Keratinocyte (primary cell): ENCODE results near the gene LRRC7. TPM values are rescaled to one million over a fixed set of nuclear protein-coding genes. Genes with fewer than 3 reads are reported as not detected.

Experiments used
- DNase-seq: peaks from one replicate; pipeline ENCODE4 v3.0.0-alpha.2; 2011; ENCODE audit warnings: low read depth, missing footprints, low spot score
- FAIRE-seq: peaks from 2 replicates; lab custom pipeline; 2011; peaks lifted over from hg19 to GRCh38; lab: Jason Lieb, UNC
- H2AFZ ChIP-seq: 2 replicates; pipeline ENCODE4 v1.6.0; 2012; ENCODE audit warnings: low read length, control low read depth, inconsistent platforms; ENCODE audit not compliant: control insufficient read depth
- H3K27ac ChIP-seq: 2 replicates; pipeline ENCODE4 v1.5.1; 2011; ENCODE audit warnings: low read length; ENCODE audit not compliant: control insufficient read depth, insufficient read depth
- H3K27me3 ChIP-seq: 3 replicates; pipeline ENCODE4 v1.6.0; 2011; ENCODE audit warnings: low read length; ENCODE audit not compliant: control insufficient read depth, insufficient read depth; ENCODE audit errors: extremely low read depth
- H3K36me3 ChIP-seq, 2 experiments: 2 replicates in 1 of 2; 3 replicates in 1 of 2; pipeline ENCODE4 v1.5.1; 2011; ENCODE audit warnings: low read length in 2 of 2, mild to moderate bottlenecking in 1 of 2; ENCODE audit not compliant: control insufficient read depth in 2 of 2, insufficient read depth in 2 of 2; ENCODE audit errors: extremely low read depth in 1 of 2
- H3K4me1 ChIP-seq: 3 replicates; pipeline ENCODE4 v1.5.1; 2011; ENCODE audit warnings: low read length; ENCODE audit not compliant: control insufficient read depth, insufficient read depth; ENCODE audit errors: extremely low read depth
- H3K4me2 ChIP-seq: 3 replicates; pipeline ENCODE4 v1.6.0; 2011; ENCODE audit warnings: low read depth, low read length; ENCODE audit not compliant: control insufficient read depth, insufficient read depth; ENCODE audit errors: extremely low read depth
- H3K4me3 ChIP-seq, 3 experiments: fragments of 200-600 bp in 1 of 3; sonication (generic) in 1 of 3; 2 replicates in 2 of 3; 3 replicates in 1 of 3; pipeline ENCODE4 v1.5.1; 2011 to 2016; ENCODE audit warnings: low read length in 3 of 3, mild to moderate bottlenecking in 3 of 3, control low read depth in 2 of 3, inconsistent platforms in 1 of 3, low read depth in 1 of 3, mixed read lengths in 1 of 3, mixed run types in 1 of 3, moderate library complexity in 1 of 3; ENCODE audit not compliant: control insufficient read depth in 2 of 3, insufficient read depth in 2 of 3; ENCODE audit errors: extremely low read depth in 1 of 3
- H3K79me2 ChIP-seq: 2 replicates; pipeline ENCODE4 v1.6.0; 2012; ENCODE audit warnings: low read length; ENCODE audit not compliant: control insufficient read depth, insufficient read depth
- H3K9ac ChIP-seq: 3 replicates; pipeline ENCODE4 v1.6.0; 2011; ENCODE audit warnings: low read length; ENCODE audit not compliant: control insufficient read depth, insufficient read depth; ENCODE audit errors: extremely low read depth
- H3K9me1 ChIP-seq: 3 replicates; pipeline ENCODE4 v1.6.0; 2011; ENCODE audit warnings: low read length; ENCODE audit not compliant: control insufficient read depth, insufficient read depth; ENCODE audit errors: extremely low read depth
- H3K9me3 ChIP-seq: 2 replicates; pipeline ENCODE4 v1.5.1; 2012; ENCODE audit warnings: low read depth, low read length; ENCODE audit not compliant: control insufficient read depth
- H4K20me1 ChIP-seq: 3 replicates; pipeline ENCODE4 v1.6.0; 2011; ENCODE audit warnings: low read length; ENCODE audit not compliant: control insufficient read depth, insufficient read depth; ENCODE audit errors: extremely low read depth
- EZH2 ChIP-seq: IDR thresholded peaks from one replicate; pipeline ENCODE4 v1.6.1; 2012; ENCODE audit warnings: inconsistent platforms, mild to moderate bottlenecking, low read length, moderate library complexity
- dilution Hi-C: fragments of 300-500 bp; cut with MboI; formaldehyde crosslinking; loops from one replicate; pipeline ENCODE4 v1.7.0; 2020; ENCODE audit warnings: low sequenced_read_pairs; ENCODE audit not compliant: extremely low pct_ligation_motif_present
- polyA plus RNA-seq, 5 experiments: library from polyadenylated mRNA; depleted of rRNA in 3 of 5; stranded (reverse) in 3 of 5; stranded (forward) in 1 of 5; unstranded in 1 of 5; fragments of >200 nt; gene quantifications; 1 replicate in 1 of 5; 2 replicates in 3 of 5; 3 replicates in 1 of 5; pipeline versions ENCODE4 v1.2.1 to v1.2.3, GENCODE V29; 2011 to 2012; ENCODE audit warnings: missing spikeins in 2 of 5, low read depth in 1 of 5, low replicate concordance in 1 of 5
- TF ChIP-seq, protein P1 (sequence below), 3 experiments: IDR thresholded peaks in 1 of 3; conservative IDR thresholded peaks in 1 of 3; optimal IDR thresholded peaks in 1 of 3; 2 replicates in 2 of 3; 3 replicates in 1 of 3; pipeline versions ENCODE3 to v1.5.1; 2011; ENCODE audit warnings: low read length in 3 of 3, mild to moderate bottlenecking in 3 of 3, moderate library complexity in 2 of 3, control low read depth in 1 of 3, inconsistent platforms in 1 of 3; ENCODE audit not compliant: insufficient read depth in 2 of 3; ENCODE audit errors: extremely low read depth in 1 of 3

LRRC7 gene
- polyA plus RNA-seq, 1 donor (not counting 4 experiments of a cell fraction or from before 2014, with no cell fraction given), result 0.28 TPM

GRCh38 chr1:70033266-70033873 is 465.6 kb downstream of the LRRC7 start:
- Histone ChIP-seq H3K4me3 (no peak overlapping the region), H3K79me2 (no peaks in the 10 kb centered on the region), H3K4me2 (no peak overlapping the region), H4K20me1 (no peaks in the 10 kb centered on the region), H3K27me3 (no peaks in the 10 kb centered on the region), H3K9ac (no peak overlapping the region), H2AFZ (no peak overlapping the region), H3K4me1 (no peaks in the 10 kb centered on the region), H3K9me1 (no peaks in the 10 kb centered on the region), H3K36me3 (no peaks in the 10 kb centered on the region), H3K27ac (no peak overlapping the region), H3K9me3 (no peaks in the 10 kb centered on the region)
- DNase-seq (no peak), FAIRE-seq (no peak)
- TF ChIP-seq, protein P1, sequence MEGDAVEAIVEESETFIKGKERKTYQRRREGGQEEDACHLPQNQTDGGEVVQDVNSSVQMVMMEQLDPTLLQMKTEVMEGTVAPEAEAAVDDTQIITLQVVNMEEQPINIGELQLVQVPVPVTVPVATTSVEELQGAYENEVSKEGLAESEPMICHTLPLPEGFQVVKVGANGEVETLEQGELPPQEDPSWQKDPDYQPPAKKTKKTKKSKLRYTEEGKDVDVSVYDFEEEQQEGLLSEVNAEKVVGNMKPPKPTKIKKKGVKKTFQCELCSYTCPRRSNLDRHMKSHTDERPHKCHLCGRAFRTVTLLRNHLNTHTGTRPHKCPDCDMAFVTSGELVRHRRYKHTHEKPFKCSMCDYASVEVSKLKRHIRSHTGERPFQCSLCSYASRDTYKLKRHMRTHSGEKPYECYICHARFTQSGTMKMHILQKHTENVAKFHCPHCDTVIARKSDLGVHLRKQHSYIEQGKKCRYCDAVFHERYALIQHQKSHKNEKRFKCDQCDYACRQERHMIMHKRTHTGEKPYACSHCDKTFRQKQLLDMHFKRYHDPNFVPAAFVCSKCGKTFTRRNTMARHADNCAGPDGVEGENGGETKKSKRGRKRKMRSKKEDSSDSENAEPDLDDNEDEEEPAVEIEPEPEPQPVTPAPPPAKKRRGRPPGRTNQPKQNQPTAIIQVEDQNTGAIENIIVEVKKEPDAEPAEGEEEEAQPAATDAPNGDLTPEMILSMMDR (optimal IDR thresholded peaks at IDR 0.05 in 1 of 3, IDR thresholded peaks at IDR 0.05 in 1 of 3, conservative IDR thresholded peaks at IDR 0.05 in 1 of 3; ENCODE audit: extremely low read depth in 1 of 3, insufficient read depth in 2 of 3, low read length in 3 of 3), result no peak
- TF ChIP-seq EZH2, result no peak
- dilution Hi-C loops, result no loop called here

- Histone ChIP-seq H4K20me1 (no peaks in the 10 kb centered on the region), H3K4me3 (no peak overlapping the region), H3K4me2 (no peak overlapping the region), H3K9me3 (no peaks in the 10 kb centered on the region), H3K36me3 (no peaks in the 10 kb centered on the region), H3K27me3 (no peaks in the 10 kb centered on the region), H3K9ac (no peak overlapping the region), H2AFZ (no peak overlapping the region), H3K27ac (no peak overlapping the region), H3K4me1 (no peaks in the 10 kb centered on the region), H3K79me2 (no peaks in the 10 kb centered on the region), H3K9me1 (no peaks in the 10 kb centered on the region)
- FAIRE-seq (no peak), DNase-seq (no peak)
- no peak for TF ChIP-seq EZH2
- TF ChIP-seq, protein P1 (optimal IDR thresholded peaks at IDR 0.05 in 1 of 3, IDR thresholded peaks at IDR 0.05 in 1 of 3, conservative IDR thresholded peaks at IDR 0.05 in 1 of 3; ENCODE audit: extremely low read depth in 1 of 3, insufficient read depth in 2 of 3, low read length in 3 of 3), result no peak
- dilution Hi-C loops, result no loop called here
These were observed 466.2 kb downstream of the LRRC7 start for GRCh38 chr1:70033936-70034335.
